Hepatocyte (in vitro differentiated cells): ENCODE measurements around the gene ATP13A2.

Source experiments
- EZH2 ChIP-seq: fragments of 200-600 bp; sonication (generic); IDR thresholded peaks from 2 replicates; pipeline ENCODE4 v1.6.1; 2016; ENCODE audit warnings: antibody characterized with exemption, mild to moderate bottlenecking, borderline replicate concordance
- EZH2phosphoT487 ChIP-seq: fragments of 200-600 bp; sonication (generic); IDR thresholded peaks from one replicate; pipeline ENCODE4 v1.6.1; 2018; ENCODE audit warnings: antibody characterized with exemption, mild to moderate bottlenecking, low read depth, moderate library complexity; ENCODE audit not compliant: unreplicated experiment, severe bottlenecking
- TF ChIP-seq, protein P1 (sequence below): fragments of 200-600 bp; sonication (generic); IDR thresholded peaks from 2 replicates; pipeline ENCODE4 v1.5.1; 2016; ENCODE audit warnings: antibody characterized with exemption, mild to moderate bottlenecking; ENCODE audit not compliant: poor library complexity

DNA sequence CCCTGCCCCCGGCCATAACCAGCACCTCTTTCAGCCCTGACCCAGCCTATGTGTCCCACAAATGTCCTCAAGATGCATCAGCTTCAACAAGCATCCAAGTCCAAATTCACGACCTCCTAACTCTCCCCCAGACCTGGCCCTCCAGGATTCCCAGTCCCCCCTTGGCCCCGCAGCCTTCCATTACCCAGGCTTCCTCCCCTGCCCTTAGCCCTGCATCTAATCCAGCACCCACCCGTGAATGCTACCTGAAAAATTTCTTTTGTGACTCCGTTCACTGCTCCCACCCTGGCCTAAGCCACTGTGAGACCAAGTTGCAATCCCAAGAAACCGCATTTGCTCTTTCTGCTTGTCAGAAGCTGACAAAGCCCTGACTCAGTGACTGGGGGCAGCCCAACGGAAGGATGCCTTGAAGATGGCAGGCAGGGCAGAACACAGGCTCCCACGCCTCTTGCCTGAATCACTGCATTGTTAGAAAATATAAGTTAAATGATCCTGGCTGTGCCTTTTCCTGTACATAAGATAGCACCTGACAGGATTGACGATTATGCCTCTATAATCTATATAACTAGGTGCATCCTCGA, 30.4 kb downstream of the ATP13A2 start:
- TF ChIP-seq EZH2phosphoT487 (no peak), EZH2 (no peak)
- TF ChIP-seq, protein P1, sequence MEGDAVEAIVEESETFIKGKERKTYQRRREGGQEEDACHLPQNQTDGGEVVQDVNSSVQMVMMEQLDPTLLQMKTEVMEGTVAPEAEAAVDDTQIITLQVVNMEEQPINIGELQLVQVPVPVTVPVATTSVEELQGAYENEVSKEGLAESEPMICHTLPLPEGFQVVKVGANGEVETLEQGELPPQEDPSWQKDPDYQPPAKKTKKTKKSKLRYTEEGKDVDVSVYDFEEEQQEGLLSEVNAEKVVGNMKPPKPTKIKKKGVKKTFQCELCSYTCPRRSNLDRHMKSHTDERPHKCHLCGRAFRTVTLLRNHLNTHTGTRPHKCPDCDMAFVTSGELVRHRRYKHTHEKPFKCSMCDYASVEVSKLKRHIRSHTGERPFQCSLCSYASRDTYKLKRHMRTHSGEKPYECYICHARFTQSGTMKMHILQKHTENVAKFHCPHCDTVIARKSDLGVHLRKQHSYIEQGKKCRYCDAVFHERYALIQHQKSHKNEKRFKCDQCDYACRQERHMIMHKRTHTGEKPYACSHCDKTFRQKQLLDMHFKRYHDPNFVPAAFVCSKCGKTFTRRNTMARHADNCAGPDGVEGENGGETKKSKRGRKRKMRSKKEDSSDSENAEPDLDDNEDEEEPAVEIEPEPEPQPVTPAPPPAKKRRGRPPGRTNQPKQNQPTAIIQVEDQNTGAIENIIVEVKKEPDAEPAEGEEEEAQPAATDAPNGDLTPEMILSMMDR, result no peak
